ENCODE measurements around the gene TBL1X.
A peak's percentile ranks its signal among the peaks of the same experiment; 100 is the strongest.

The TBL1X gene

DNA sequence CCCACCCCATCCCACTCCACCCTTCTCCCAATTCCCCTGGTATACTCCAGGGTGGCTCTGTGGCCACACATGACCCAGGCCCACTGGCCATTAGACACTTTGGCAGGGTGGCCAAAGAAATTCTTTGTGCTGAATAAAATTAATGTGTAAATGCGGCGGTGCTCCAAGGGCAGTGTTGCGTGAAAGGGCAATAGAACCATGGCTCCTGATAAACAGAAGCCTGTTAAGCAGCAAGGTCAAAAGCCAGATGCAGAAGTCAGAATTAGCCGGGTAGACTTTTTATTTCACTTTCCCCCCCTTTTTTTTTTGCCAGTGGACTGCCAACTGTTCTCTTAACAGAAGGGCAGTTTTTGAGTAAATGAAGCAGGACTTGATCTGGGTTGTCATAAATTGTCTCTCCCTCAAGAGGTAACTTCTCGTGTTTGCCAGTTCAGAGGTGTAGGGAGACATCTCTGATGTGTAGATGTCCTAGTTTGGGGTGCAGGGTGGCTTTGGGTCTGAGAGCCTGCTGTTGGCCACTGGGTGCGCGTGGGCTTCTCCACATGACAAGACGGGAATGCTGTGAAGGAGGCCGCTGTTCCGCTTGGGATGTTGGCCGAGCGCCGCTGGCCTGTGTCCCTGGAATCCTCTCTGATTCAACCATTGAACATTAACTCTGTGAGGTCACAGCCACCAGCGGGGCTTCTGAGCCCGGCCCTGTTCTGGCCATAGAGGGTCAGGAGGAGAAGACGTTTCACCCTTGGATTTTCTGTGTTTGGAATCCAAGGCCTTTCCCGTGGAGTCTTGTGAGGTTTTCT, 139.5 kb downstream of the TBL1X start:
- no peaks in the 10 kb centered on the region for H3K9me3 Mint-ChIP-seq
- peaks cover 10% of the 10 kb centered on the region for H3K4me1 Mint-ChIP-seq
- H3K36me3 Mint-ChIP-seq, result no peaks in the 10 kb centered on the region
- no peak overlapping the region for H3K27ac Mint-ChIP-seq
- H3K4me3 Mint-ChIP-seq, result no peak overlapping the region
- H3K27me3 Mint-ChIP-seq, result no peaks in the 10 kb centered on the region

DNA sequence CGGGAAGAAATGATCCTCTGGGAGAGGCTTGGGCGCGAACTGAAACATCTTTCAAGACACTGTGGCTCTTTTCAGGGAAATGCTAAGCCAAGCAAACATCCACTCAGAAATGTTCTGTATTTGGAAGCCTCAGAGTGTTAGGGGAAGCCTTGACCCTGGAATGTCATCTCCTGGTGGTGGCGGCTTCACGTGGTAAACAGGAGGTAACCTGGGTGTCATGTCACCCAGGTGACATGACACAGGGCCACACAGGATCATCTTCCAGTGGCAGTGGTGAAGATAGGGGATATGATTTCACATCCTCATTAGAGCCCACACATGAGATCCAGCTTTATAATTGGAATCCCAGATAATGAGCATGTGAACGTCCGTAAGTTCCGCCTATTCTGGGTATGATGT, 140.0 kb downstream of the TBL1X start:
- H3K4me1 Mint-ChIP-seq, result peaks cover 16% of the 10 kb centered on the region

DNA sequence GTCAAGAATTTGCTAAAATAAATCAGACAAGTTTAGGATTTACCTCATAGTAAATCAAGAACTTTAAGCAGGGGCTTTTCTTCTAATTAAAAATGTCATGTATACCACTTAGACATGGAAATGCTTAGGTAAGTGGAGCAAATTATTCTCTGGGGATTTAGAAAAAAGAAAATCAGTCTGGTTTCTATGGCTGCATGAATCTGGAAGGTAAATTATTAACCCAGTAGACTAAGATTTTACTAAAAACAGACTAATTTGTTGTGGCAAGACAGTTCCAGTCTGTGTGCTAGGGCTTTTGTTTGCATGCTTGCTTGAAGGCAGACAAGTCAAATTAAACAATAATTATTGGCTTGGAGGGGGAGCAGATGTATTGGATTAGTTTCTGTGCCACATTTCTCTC, 140.6 kb downstream of the TBL1X start:
- Mint-ChIP-seq H3K27ac (no peak overlapping the region), H3K4me3 (no peak overlapping the region), H3K27me3 (no peaks in the 10 kb centered on the region), H3K9me3 (no peaks in the 10 kb centered on the region), H3K4me1 (peaks cover 19% of the 10 kb centered on the region), H3K36me3 (no peaks in the 10 kb centered on the region)

More for the DNA sequence above, 140.0 kb downstream of the TBL1X start:
- Mint-ChIP-seq H3K27ac (no peak overlapping the region), H3K27me3 (no peaks in the 10 kb centered on the region), H3K36me3 (no peaks in the 10 kb centered on the region), H3K4me3 (no peak overlapping the region), H3K9me3 (no peaks in the 10 kb centered on the region)

DNA sequence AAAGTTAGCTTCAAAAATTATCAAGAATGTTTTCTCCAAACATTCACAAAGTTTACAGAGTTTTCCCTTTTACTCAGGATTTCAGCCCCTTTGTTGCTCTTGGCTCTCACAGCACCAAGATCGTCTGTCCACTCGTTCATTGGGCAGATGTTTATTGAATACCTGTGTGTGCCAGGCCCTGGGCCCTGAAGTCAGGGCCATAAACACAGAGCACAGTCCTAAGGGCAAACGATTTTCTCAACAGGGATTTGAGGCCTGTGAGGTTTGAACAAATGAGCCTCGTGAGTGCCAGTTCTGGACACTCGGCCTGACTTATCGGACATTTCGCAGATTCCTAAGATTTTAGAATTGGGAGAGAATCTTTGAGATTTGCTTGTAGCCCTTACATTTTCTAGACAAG, 142.1 kb downstream of the TBL1X start:
- H3K4me1 Mint-ChIP-seq, result peaks cover 18% of the 10 kb centered on the region
- no peaks in the 10 kb centered on the region for H3K36me3 Mint-ChIP-seq
- H3K9me3 Mint-ChIP-seq, result no peaks in the 10 kb centered on the region
- H3K4me3 Mint-ChIP-seq, result no peak overlapping the region
- no peak overlapping the region for H3K27ac Mint-ChIP-seq
- no peaks in the 10 kb centered on the region for H3K27me3 Mint-ChIP-seq

DNA sequence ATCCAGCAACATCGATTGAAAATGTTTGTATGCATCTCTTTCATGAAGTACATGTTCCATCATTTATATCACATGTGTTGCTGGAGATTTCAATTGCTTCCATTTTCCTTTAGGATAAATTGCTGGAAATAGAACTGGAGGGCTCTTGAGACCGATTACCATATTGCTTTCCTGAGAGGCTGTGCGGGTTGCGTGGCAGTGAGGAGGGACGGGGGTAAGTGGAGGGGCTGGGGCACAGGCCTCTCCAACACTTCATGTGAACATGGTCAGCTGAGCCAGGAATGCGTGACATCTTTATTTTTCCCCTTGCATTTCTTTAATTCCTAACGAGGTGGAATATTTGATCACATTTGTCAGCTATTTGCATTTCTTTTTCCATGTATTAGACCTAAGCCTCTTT, 144.6 kb downstream of the TBL1X start:
- Mint-ChIP-seq H3K36me3 (no peaks in the 10 kb centered on the region), H3K27me3 (no peaks in the 10 kb centered on the region), H3K4me3 (no peak overlapping the region), H3K9me3 (no peaks in the 10 kb centered on the region), H3K27ac (no peak overlapping the region), H3K4me1 (peaks cover 16% of the 10 kb centered on the region)

DNA sequence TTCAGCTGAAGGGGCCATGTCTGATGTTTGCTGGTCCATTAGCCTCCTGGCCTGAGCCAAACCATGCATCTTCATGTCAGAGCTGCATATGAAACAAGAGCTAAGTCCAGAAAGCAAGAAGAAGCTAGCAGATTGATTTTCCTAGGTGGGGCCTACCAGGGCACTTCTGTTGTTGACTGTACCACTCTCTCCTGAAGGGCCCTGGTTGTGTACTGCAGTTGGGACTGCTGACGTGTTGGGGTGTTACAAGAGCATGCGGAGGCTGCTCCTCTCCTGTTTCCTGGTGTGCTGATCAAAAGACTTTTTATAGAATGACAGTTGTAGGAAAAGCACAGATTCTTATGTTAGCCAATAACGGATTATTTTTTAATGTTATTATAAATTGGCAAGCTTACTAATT, 145.1 kb downstream of the TBL1X start:
- Mint-ChIP-seq H3K9me3 (no peaks in the 10 kb centered on the region), H3K27me3 (no peaks in the 10 kb centered on the region), H3K4me1 (peaks cover 16% of the 10 kb centered on the region), H3K36me3 (no peaks in the 10 kb centered on the region), H3K4me3 (no peak overlapping the region), H3K27ac (no peak overlapping the region)

DNA sequence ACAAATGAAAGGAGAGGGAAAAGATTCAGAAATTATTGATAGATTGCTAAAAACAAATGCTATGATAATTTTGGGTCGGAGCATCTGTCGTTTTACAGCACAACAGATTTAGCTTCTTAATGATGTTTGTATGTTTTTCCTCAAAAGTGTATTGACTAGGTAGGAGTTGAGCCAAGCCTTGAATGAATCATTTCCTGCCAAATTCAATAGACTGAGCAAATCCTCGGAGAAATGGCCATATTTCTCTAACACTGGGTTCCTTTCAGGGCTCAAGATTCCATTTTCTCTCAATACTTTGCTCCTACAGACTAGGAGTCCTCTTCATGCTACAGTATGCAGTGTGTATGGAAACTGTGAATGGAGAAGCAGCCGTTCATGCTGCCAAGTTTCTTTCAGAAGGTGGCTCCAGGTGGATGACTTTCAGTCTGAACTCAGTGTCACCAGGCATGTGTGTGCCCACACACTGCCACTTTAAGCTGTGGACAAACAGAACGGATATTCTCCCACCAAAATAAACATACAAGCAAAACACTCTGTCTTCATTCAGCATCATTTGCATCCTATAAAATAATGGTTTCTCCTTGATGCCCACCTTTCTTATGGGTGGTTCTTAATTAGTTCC, 146.0 kb downstream of the TBL1X start:
- Mint-ChIP-seq H3K36me3 (no peaks in the 10 kb centered on the region), H3K9me3 (no peaks in the 10 kb centered on the region), H3K4me3 (no peak overlapping the region), H3K27me3 (no peaks in the 10 kb centered on the region), H3K4me1 (peaks cover 25% of the 10 kb centered on the region), H3K27ac (no peak overlapping the region)

DNA sequence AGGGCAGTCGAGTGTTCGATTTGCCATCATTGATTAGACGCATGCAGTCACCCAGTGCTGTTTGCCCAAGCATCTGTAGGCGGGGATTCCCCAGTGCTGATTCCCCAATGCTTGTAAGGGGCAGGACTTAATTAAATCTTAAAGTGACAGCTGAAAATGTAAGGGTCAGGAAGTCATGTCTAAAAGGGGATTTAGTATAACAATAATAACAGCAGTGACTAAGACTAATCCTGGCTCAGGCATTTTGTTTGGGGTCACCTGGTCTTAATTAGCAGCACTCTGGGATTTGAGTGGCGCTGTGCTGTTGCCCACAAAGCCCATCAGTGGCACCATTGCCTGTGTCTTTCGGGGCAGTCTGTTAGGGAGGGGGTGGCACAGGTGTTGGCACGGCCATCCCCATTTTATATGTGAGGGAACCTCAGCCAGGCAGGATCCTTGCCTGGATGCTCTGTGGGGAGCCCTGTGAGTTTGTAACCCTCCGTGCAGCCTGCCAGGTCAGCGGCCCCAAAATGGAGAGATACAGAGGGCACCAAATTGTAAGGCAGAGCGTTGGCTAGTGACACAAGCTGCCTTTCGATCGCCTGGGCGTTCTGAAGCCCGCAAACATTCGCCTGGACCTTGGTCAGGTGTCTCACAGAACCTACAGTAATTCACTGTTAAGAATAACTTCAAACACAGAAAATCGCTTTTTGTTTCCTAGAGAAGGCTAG, 146.7 kb downstream of the TBL1X start:
- Mint-ChIP-seq H3K36me3 (no peaks in the 10 kb centered on the region), H3K4me1 (peaks cover 25% of the 10 kb centered on the region), H3K9me3 (no peaks in the 10 kb centered on the region), H3K4me3 (no peak overlapping the region), H3K27ac (no peak overlapping the region), H3K27me3 (no peaks in the 10 kb centered on the region)

DNA sequence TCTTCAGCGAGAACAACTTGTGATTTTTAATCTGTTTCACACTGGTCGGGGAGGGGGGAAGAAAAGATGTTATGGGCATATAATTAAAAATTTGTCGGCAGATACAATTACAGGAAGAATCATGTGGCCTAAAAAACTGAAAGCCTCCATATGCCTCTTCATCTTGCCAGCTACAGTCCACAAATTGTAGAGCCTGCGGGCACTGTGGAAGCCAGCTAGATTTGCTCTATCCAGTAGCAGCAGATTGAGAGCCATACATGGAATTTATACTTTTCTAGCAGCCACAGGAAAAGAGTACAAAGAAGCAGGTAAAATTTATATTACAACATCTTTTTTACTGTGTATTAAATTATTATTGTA, 147.3 kb downstream of the TBL1X start:
- Mint-ChIP-seq H3K4me3 (no peak overlapping the region), H3K9me3 (no peaks in the 10 kb centered on the region), H3K4me1 (peaks cover 27% of the 10 kb centered on the region), H3K27ac (no peak overlapping the region), H3K36me3 (no peaks in the 10 kb centered on the region), H3K27me3 (no peaks in the 10 kb centered on the region)

DNA sequence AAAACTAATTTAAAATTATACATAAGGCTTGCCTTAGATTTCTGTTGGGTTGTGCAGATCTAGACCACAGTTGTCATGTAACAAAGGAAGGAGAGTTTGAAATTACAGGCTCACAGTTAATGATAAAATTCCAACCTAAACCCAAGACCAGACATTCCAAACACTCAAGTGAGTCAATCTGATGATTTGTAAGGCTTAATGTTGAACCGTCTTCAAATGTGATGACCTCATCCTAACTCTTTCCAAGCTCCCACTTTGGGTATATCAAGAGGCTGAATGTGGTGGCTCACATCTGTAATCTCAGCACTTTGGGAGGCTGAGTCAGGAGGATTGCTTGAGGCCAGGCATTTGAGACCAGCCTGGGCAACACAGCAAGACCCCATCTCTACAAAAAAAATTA, 149.2 kb downstream of the TBL1X start:
- Mint-ChIP-seq H3K4me3 (no peak overlapping the region), H3K4me1 (peaks cover 29% of the 10 kb centered on the region), H3K27ac (no peak overlapping the region), H3K9me3 (no peaks in the 10 kb centered on the region), H3K36me3 (peaks cover 4% of the 10 kb centered on the region), H3K27me3 (no peaks in the 10 kb centered on the region)

DNA sequence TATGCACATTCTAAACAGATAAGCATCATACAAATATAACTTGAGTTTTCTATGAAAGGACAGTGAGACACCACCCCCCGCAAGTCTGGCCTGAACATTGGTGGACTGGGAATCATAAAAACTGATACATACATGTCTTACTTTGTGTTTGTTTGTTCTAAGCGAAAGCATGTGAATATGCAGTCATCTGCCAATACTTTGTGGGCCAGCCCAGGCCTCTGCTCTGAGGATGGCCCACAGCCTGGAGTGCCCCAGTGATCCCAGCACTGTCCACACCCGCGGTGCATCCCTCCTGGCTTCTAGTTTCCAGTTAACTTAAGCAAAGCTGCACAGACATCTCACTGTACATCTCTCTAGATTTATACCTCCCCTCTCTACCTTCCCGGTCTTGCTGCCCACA, 154.3 kb downstream of the TBL1X start:
- H3K27me3 Mint-ChIP-seq, result no peaks in the 10 kb centered on the region
- no peaks in the 10 kb centered on the region for H3K9me3 Mint-ChIP-seq
- peak overlapping the region; percentile 41 for H3K27ac Mint-ChIP-seq
- no peak overlapping the region for H3K4me3 Mint-ChIP-seq
- peaks cover 6% of the 10 kb centered on the region for H3K36me3 Mint-ChIP-seq
- H3K4me1 Mint-ChIP-seq, result peaks cover 61% of the 10 kb centered on the region

DNA sequence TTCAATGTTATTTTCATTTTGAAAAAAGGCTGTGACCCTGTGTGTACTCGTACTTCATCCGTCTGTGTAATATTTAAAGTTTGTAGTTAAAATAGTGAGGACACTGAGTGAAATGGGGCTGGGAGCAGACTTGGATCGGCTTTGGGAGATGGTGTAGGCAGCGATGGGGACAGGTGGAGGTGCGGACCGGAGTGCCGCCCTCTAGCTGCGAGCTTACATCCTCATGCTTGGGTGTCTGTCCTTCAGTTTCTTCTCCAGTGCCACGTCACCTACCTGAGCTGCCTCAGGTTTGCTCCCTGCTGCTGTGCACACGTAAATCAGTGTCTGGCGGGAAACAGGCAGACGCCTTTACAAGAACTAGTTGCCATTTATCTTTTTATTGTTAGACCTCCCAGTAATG, 154.7 kb downstream of the TBL1X start:
- no peak overlapping the region for H3K4me3 Mint-ChIP-seq
- no peaks in the 10 kb centered on the region for H3K27me3 Mint-ChIP-seq
- peaks cover 6% of the 10 kb centered on the region for H3K36me3 Mint-ChIP-seq
- peak overlapping the region; percentile 41 for H3K27ac Mint-ChIP-seq
- H3K4me1 Mint-ChIP-seq, result peaks cover 65% of the 10 kb centered on the region
- no peaks in the 10 kb centered on the region for H3K9me3 Mint-ChIP-seq

DNA sequence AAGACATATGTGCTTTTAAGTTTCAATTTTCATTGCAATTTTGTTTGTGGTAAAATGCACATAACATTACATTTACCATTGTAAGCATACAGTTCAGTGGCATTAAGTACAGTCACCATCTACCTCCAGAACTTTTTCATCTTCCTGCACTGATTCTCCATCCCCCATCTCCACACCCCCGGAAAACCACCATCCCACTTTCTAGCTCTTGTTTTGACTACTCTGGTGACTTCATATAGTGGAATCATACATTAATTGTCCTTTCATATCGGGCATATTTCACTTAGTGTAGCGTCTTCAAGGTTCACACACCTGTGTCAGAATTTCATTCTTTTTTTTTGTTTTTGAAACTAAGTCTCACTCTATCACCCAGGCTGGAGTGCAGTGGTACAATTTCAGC, 157.3 kb downstream of the TBL1X start:
- H3K4me1 Mint-ChIP-seq, result peaks cover 72% of the 10 kb centered on the region
- no peak overlapping the region for H3K4me3 Mint-ChIP-seq
- peaks cover 6% of the 10 kb centered on the region for H3K36me3 Mint-ChIP-seq
- no peaks in the 10 kb centered on the region for H3K27me3 Mint-ChIP-seq
- peak overlapping the region; percentile 5 for H3K27ac Mint-ChIP-seq
- H3K9me3 Mint-ChIP-seq, result no peaks in the 10 kb centered on the region

DNA sequence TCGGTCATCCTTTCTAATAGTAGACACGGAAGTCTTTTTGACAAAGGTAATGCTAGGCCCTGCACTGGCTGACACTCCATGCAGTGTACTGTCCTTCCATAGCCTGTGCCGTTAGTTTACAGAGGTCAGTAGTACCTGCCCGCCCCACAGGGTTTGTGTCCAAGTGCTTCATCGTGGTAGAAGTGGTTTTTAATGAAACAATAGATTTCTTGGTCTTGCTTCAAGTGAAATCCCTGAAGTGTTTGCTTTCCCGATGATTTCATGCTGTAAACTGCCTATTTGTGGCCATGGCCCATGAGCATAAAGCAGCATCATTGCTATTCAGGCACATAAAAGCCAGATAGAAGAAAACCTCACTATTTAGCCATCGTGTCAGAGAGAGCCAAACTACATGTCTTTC, 161.5 kb downstream of the TBL1X start:
- no peaks in the 10 kb centered on the region for H3K27me3 Mint-ChIP-seq
- H3K27ac Mint-ChIP-seq, result no peak overlapping the region
- no peaks in the 10 kb centered on the region for H3K9me3 Mint-ChIP-seq
- peaks cover 3% of the 10 kb centered on the region for H3K36me3 Mint-ChIP-seq
- peaks cover 63% of the 10 kb centered on the region for H3K4me1 Mint-ChIP-seq
- no peak overlapping the region for H3K4me3 Mint-ChIP-seq

DNA sequence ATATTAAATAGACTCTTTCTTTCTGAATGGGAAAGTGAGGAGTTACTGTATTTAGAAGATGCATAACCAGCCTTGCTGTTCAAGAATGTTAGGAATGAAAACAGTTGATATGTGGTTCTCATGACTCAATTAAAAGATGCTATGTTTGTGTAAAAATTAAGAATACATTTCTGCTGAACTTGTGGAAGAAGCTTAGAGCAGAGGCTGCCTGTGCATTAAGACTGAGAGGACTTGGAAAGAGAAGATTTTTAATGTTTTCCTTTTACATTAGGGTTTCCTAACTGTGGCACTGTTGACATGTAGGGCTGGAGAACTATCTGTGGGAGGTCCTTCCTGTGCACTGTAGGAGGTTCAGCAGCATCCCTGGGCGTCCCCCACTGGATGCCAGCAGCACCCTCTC, 163.1 kb downstream of the TBL1X start:
- Mint-ChIP-seq H3K9me3 (no peaks in the 10 kb centered on the region), H3K27ac (peak overlapping the region; percentile 72), H3K27me3 (no peaks in the 10 kb centered on the region), H3K36me3 (peaks cover 3% of the 10 kb centered on the region), H3K4me1 (peaks cover 57% of the 10 kb centered on the region), H3K4me3 (no peak overlapping the region)

DNA sequence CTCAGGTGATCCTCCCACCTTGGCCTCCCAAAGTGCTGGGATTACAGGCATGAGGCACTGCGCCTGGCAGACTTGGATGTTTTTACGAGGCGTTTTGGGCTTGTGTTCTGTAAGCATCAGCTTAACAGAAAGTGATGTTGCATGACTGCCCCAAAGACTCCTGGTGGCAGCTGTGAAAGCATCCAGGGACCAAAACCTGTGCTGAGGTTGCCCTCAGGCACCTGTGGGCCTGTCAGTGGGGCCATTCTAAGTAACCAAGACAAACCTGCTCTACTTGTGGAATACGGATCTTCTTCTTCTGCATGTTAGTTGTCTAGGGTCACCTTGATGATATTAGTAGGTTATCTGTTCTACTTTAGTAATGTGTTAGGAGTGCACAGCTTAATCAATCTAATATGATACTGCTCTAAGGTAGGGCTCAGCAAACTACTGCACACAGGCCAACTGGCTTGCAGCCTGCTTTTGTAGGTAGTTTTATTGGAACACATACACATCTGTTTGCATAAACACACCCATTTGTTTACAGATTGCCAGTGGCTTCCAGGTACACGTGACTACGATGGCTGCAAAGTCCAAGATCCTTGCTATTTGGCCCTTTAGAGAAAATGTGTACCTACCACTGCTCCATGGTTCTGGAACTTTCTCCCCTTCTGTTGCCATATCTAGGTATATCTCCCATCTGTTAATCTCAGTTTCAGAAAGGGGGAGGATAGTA, 164.1 kb downstream of the TBL1X start:
- peaks cover 3% of the 10 kb centered on the region for H3K36me3 Mint-ChIP-seq
- no peaks in the 10 kb centered on the region for H3K9me3 Mint-ChIP-seq
- no peaks in the 10 kb centered on the region for H3K27me3 Mint-ChIP-seq
- H3K4me3 Mint-ChIP-seq, result no peak overlapping the region
- no peak overlapping the region for H3K27ac Mint-ChIP-seq
- H3K4me1 Mint-ChIP-seq, result peaks cover 49% of the 10 kb centered on the region
